Neural crest cell (in vitro differentiated cells): ENCODE data around the gene RERE. TPM values are rescaled to one million over a fixed set of nuclear protein-coding genes. Genes with fewer than 3 reads are reported as not detected.
"Not testable (repeated sequence)": the region's sequence is repeated elsewhere in the genome, so short reads cannot be mapped to it uniquely, and the experiment has no call there.

Experiments
- DNase-seq: peaks from one replicate; pipeline ENCODE4 v3.0.0; 2021; ENCODE audit warnings: low read depth, mixed read lengths, low spot score
- H3K27ac Mint-ChIP-seq: one replicate; pipeline ENCODE4 v1.8.0; 2021; ENCODE audit warnings: mild to moderate bottlenecking, mixed read lengths; ENCODE audit not compliant: unreplicated experiment
- H3K27me3 Mint-ChIP-seq: 2 replicates; pipeline ENCODE4 v1.8.0; 2021; ENCODE audit warnings: low read depth, mild to moderate bottlenecking, mixed read lengths
- H3K36me3 Mint-ChIP-seq: 2 replicates; pipeline ENCODE4 v1.8.0; 2021; ENCODE audit warnings: low read depth, mild to moderate bottlenecking, mixed read lengths
- H3K4me1 Mint-ChIP-seq: 2 replicates; pipeline ENCODE4 v1.8.0; 2021; ENCODE audit warnings: mixed read lengths
- H3K4me3 Mint-ChIP-seq: one replicate; pipeline ENCODE4 v1.8.0; 2021; ENCODE audit warnings: mild to moderate bottlenecking, mixed read lengths
- H3K9me3 Mint-ChIP-seq: 2 replicates; pipeline ENCODE4 v1.8.0; 2021; ENCODE audit warnings: mixed read lengths
- CTCF ChIP-seq: fragments of 200-600 bp; sonication (generic); conservative IDR thresholded peaks from 2 replicates; pipeline ENCODE4 v1.5.0; 2021; ENCODE audit warnings: antibody characterized with exemption, mild to moderate bottlenecking
- total RNA-seq: library from RNA; stranded (reverse); gene quantifications from 2 replicates; pipeline ENCODE4 v1.2.1, GENCODE V29; 2021

Gene RERE
- total RNA-seq, 1 donor from 2014 or later, result 122 TPM

- Mint-ChIP-seq H3K36me3 (peaks cover 15% of the 10 kb centered on the region), H3K9me3 (peaks cover 5% of the 10 kb centered on the region), H3K27ac (no peak overlapping the region), H3K4me3 (no peak overlapping the region), H3K27me3 (no peaks in the 10 kb centered on the region), H3K4me1 (peaks cover 22% of the 10 kb centered on the region)
- no peak for DNase-seq
- TF ChIP-seq CTCF, result no peak
Observed at GRCh38 chr1:8727809-8728213, 89.6 kb downstream of the RERE start.

- not testable (repeated sequence) for H3K27me3 Mint-ChIP-seq, DNase-seq, H3K4me3 Mint-ChIP-seq, H3K9me3 Mint-ChIP-seq, H3K27ac Mint-ChIP-seq
- Mint-ChIP-seq H3K4me1 (peaks cover 23% of the 10 kb centered on the region), H3K36me3 (peaks cover 14% of the 10 kb centered on the region)
Observed at GRCh38 chr1:8727316-8727715, 90.1 kb downstream of the RERE start.

GRCh38 chr1:8726801-8727186, 90.6 kb downstream of the RERE start:
- H3K4me1 Mint-ChIP-seq, result peaks cover 24% of the 10 kb centered on the region
- not testable (repeated sequence) for H3K27ac Mint-ChIP-seq, DNase-seq, H3K36me3 Mint-ChIP-seq, H3K4me3 Mint-ChIP-seq, H3K9me3 Mint-ChIP-seq, H3K27me3 Mint-ChIP-seq

GRCh38 chr1:8723010-8723409, 94.4 kb downstream of the RERE start:
- Mint-ChIP-seq H3K27ac (no peak overlapping the region), H3K27me3 (no peaks in the 10 kb centered on the region), H3K4me3 (no peak overlapping the region), H3K9me3 (no peaks in the 10 kb centered on the region), H3K36me3 (no peaks in the 10 kb centered on the region), H3K4me1 (peaks cover 35% of the 10 kb centered on the region)
- TF ChIP-seq CTCF, result no peak
- DNase-seq, result no peak

- H3K4me3 Mint-ChIP-seq, result no peak overlapping the region
- H3K4me1 Mint-ChIP-seq, result peaks cover 37% of the 10 kb centered on the region
- H3K36me3 Mint-ChIP-seq, result no peaks in the 10 kb centered on the region
- no peaks in the 10 kb centered on the region for H3K9me3 Mint-ChIP-seq
- H3K27me3 Mint-ChIP-seq, result no peaks in the 10 kb centered on the region
- TF ChIP-seq CTCF, result no peak
- H3K27ac Mint-ChIP-seq, result no peak overlapping the region
- no peak for DNase-seq
Observed at GRCh38 chr1:8722366-8722765, 95.1 kb downstream of the RERE start.

- Mint-ChIP-seq H3K36me3 (no peaks in the 10 kb centered on the region), H3K4me3 (no peak overlapping the region), H3K27me3 (no peaks in the 10 kb centered on the region), H3K9me3 (no peaks in the 10 kb centered on the region), H3K27ac (no peak overlapping the region), H3K4me1 (peaks cover 38% of the 10 kb centered on the region)
- TF ChIP-seq CTCF, result no peak
- no peak for DNase-seq
Observed at GRCh38 chr1:8721679-8722324, 95.6 kb downstream of the RERE start.
